NT2/D1 (cell line): Measurements from ENCODE around the gene SNIP1.
A peak's percentile ranks its signal among the peaks of the same experiment; 100 is the strongest.
"Not testable (repeated sequence)": the region's sequence is repeated elsewhere in the genome, so short reads cannot be mapped to it uniquely, and the experiment has no call there.

Experiments used
- DNase-seq: peaks from one replicate; pipeline ENCODE4 v3.0.0-alpha.2; 2011; ENCODE audit warnings: low read depth, low spot score
- H3K27me3 ChIP-seq: 2 replicates; pipeline ENCODE4 v1.6.0; 2011; ENCODE audit warnings: mild to moderate bottlenecking; ENCODE audit not compliant: insufficient read length, insufficient read depth
- H3K36me3 ChIP-seq: 2 replicates; pipeline ENCODE4 v1.6.1; 2011; ENCODE audit warnings: mild to moderate bottlenecking, low read length, mixed read lengths; ENCODE audit not compliant: insufficient read depth, insufficient read length
- H3K4me1 ChIP-seq: 2 replicates; pipeline ENCODE4 v1.5.1; 2011; ENCODE audit not compliant: insufficient read depth, insufficient read length
- H3K4me3 ChIP-seq: 2 replicates; pipeline ENCODE4 v1.5.1; 2011; ENCODE audit warnings: low read depth; ENCODE audit not compliant: insufficient read length
- H3K9ac ChIP-seq: 2 replicates; pipeline ENCODE4 v1.6.0; 2011; ENCODE audit warnings: low read depth; ENCODE audit not compliant: insufficient read length
- H3K9me3 ChIP-seq: 2 replicates; pipeline ENCODE4 v1.5.1; 2011; ENCODE audit warnings: mild to moderate bottlenecking, low read length; ENCODE audit not compliant: insufficient read depth
- SUZ12 ChIP-seq: IDR thresholded peaks from 2 replicates; pipeline ENCODE4 v1.6.1; 2011; ENCODE audit not compliant: insufficient read length, insufficient read depth; ENCODE audit errors: extremely low read depth
- YY1 ChIP-seq: IDR thresholded peaks from 2 replicates; pipeline ENCODE4 v1.6.1; 2011; ENCODE audit not compliant: insufficient read length, insufficient read depth
- ZNF274 ChIP-seq: IDR thresholded peaks from 2 replicates; pipeline ENCODE4 v1.6.1; 2011; ENCODE audit warnings: mild to moderate bottlenecking, low read depth, low read length

The SNIP1 gene

GRCh38 chr1:37564892-37565291 is 10.8 kb upstream of the SNIP1 start:
- DNase-seq: no peak
- Histone ChIP-seq H3K27me3 (no peaks in the 10 kb centered on the region), H3K36me3 (peaks cover 87% of the 10 kb centered on the region), H3K9me3 (peaks cover 13% of the 10 kb centered on the region; the same call in 1 of the 2 replicates), H3K9ac (no peak overlapping the region), H3K4me1 (peaks cover 4% of the 10 kb centered on the region), H3K4me3 (no peak overlapping the region)
- TF ChIP-seq SUZ12: no peak
- TF ChIP-seq YY1: no peak
- TF ChIP-seq ZNF274: no peak

GRCh38 chr1:37562984-37563383 is 8.9 kb upstream of the SNIP1 start:
- TF ChIP-seq ZNF274 (no peak), YY1 (no peak), SUZ12 (no peak)

GRCh38 chr1:37561133-37562132 is 7.3 kb upstream of the SNIP1 start:
- peaks cover 52% of the 10 kb centered on the region for H3K36me3 ChIP-seq
- DNase-seq: peak; percentile 15
- H3K27me3 ChIP-seq: no peaks in the 10 kb centered on the region
- no peak overlapping the region for H3K9ac ChIP-seq
- H3K9me3 ChIP-seq: peaks cover 13% of the 10 kb centered on the region; the same call in 1 of the 2 replicates
- no peak overlapping the region for H3K4me3 ChIP-seq
- TF ChIP-seq YY1 (no peak), SUZ12 (no peak), ZNF274 (no peak)
- peaks cover 10% of the 10 kb centered on the region for H3K4me1 ChIP-seq

More at GRCh38 chr1:37562984-37563383, 8.9 kb upstream of the SNIP1 start:
- Histone ChIP-seq H3K36me3 (peaks cover 68% of the 10 kb centered on the region), H3K4me1 (peaks cover 4% of the 10 kb centered on the region), H3K4me3 (no peak overlapping the region), H3K9ac (no peak overlapping the region), H3K9me3 (peaks cover 13% of the 10 kb centered on the region; the same call in 1 of the 2 replicates), H3K27me3 (no peaks in the 10 kb centered on the region)
- DNase-seq: no peak

- TF ChIP-seq ZNF274 (no peak), YY1 (no peak), SUZ12 (no peak)
- Histone ChIP-seq H3K4me1 (peaks cover 12% of the 10 kb centered on the region), H3K9ac (no peak overlapping the region), H3K4me3 (no peak overlapping the region), H3K9me3 (peaks cover 13% of the 10 kb centered on the region; the same call in 1 of the 2 replicates), H3K27me3 (no peaks in the 10 kb centered on the region), H3K36me3 (peaks cover 44% of the 10 kb centered on the region)
- DNase-seq: no peak
These were observed 6.5 kb upstream of the SNIP1 start for GRCh38 chr1:37560401-37561132.

GRCh38 chr1:37559957-37560379 is 5.9 kb upstream of the SNIP1 start:
- Histone ChIP-seq H3K36me3 (peaks cover 38% of the 10 kb centered on the region), H3K9me3 (peaks cover 13% of the 10 kb centered on the region; the same call in 1 of the 2 replicates), H3K4me1 (peaks cover 12% of the 10 kb centered on the region)
- not testable (repeated sequence) for H3K27me3 ChIP-seq, DNase-seq, H3K4me3 ChIP-seq, H3K9ac ChIP-seq

- no peak for DNase-seq
- no peak overlapping the region for H3K4me3 ChIP-seq
- peaks cover 20% of the 10 kb centered on the region; the same call in 1 of the 2 replicates for H3K9me3 ChIP-seq
- peaks cover 30% of the 10 kb centered on the region for H3K36me3 ChIP-seq
- H3K9ac ChIP-seq: no peak overlapping the region
- H3K27me3 ChIP-seq: no peaks in the 10 kb centered on the region
- TF ChIP-seq SUZ12: no peak
- no peak for TF ChIP-seq YY1
- no peak for TF ChIP-seq ZNF274
- peaks cover 12% of the 10 kb centered on the region for H3K4me1 ChIP-seq
These were observed 5.0 kb upstream of the SNIP1 start for GRCh38 chr1:37559080-37559479.

- Histone ChIP-seq H3K27me3 (no peaks in the 10 kb centered on the region), H3K36me3 (peaks cover 24% of the 10 kb centered on the region), H3K9ac (no peak overlapping the region), H3K9me3 (peaks cover 20% of the 10 kb centered on the region; the same call in 1 of the 2 replicates), H3K4me1 (peaks cover 12% of the 10 kb centered on the region), H3K4me3 (no peak overlapping the region)
- TF ChIP-seq YY1 (no peak), ZNF274 (no peak), SUZ12 (no peak)
- no peak for DNase-seq
These were observed 4.3 kb upstream of the SNIP1 start for GRCh38 chr1:37558411-37558810.
